HG03135 (cell line): Measurements from ENCODE around the gene EIF3M.

Experiments used
- ATAC-seq: cut with Tn5 transposase; IDR thresholded peaks from one replicate; pipeline ENCODE4 v1.9.1; 2021; ENCODE audit warnings: mild to moderate bottlenecking, moderate library complexity; ENCODE audit not compliant: unreplicated experiment

EIF3M gene

GRCh38 chr11:32583459-32584271, at the start of gene EIF3M:
TSS of gene EIF3M (plus strand) at chr11:32583831. CDS start at chr11:32583888, 57 bp downstream.
- peak; percentile 97 for ATAC-seq

- ATAC-seq, result no peak
Measured at GRCh38 chr11:32538804-32539203, 44.8 kb upstream of the EIF3M start.

- no peak for ATAC-seq
Measured at GRCh38 chr11:32549611-32550187, 33.9 kb upstream of the EIF3M start.

GRCh38 chr11:32550207-32550606, 33.4 kb upstream of the EIF3M start:
- no peak for ATAC-seq

GRCh38 chr11:32555091-32555490, 28.5 kb upstream of the EIF3M start:
- ATAC-seq, result no peak

DNA sequence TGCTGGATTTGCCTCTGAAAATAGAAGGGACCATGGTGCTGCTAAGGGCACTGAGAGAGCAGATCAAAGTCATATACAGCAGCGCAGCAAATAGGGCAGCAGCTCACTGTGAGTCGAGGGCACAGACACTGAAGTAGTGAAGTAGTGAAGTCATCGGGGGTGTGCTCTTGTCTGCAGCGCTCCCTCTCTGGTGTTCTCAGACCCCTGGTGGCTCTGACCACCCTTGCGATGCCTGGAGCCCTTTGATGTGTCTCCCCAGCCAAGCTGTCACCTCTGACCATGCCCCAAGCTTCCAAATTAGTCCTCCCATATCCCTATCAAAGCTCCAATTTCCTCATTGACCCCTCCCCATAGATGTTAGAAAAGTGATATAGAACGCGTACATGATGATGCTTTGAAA, 27.7 kb upstream of the EIF3M start:
- no peak for ATAC-seq

- ATAC-seq, result no peak
Measured at GRCh38 chr11:32561835-32562234, 21.8 kb upstream of the EIF3M start.

DNA sequence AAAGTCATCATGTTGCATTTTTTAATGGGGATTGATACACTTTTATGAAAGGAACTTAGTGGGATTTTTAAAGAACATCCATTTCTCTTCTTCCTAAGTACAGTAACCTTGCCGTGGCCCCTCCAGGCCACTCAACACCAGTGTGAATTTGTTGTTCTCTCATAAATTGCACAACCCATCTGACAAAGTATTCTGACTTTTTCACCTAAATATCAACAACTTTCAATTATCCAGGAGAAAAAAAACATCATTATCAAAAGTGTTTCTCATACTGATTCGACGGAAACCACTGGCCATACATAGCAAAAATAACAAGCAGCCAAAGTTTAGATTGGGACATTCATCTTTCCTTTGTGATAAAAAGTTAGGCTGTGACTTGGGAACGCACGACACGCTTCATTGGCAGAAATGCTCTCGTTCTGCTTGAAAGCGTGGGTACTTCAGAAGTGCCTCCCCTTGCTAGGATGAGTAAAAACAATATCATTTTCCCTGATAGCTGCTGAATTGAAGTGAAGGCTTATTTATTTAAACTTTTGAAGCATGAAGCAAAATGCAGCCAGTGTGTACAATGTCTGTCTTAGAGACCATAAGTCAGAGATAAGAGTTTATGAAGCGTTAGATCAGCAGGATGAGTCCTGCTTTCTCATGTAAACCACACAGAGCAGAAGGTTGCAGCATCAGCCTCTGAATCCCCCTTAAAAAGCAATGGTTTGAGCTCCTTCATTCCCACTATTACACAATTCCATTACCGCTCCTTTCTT, 20.6 kb upstream of the EIF3M start:
- ATAC-seq, result no peak

- no peak for ATAC-seq
Measured at GRCh38 chr11:32563600-32563959, 20.1 kb upstream of the EIF3M start.

DNA sequence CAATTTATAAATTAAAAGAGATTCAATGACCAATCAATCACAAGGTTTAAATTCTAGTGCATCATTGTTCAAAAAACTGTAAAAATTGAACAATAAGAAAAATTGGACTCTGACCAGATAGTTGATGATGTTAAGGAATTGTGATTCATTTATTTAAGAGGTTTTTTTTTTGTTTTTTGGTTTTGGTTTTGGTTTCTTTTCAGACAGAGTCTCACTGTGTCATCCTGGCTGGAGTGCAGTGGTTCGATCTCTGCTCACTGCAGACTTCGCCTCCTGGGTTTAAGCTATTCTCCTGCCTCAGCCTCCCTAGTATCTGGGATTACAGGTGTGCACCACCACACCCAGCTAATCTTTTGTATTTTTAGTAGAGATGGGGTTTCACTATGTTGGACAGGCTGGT, 17.1 kb upstream of the EIF3M start:
- ATAC-seq, result no peak

DNA sequence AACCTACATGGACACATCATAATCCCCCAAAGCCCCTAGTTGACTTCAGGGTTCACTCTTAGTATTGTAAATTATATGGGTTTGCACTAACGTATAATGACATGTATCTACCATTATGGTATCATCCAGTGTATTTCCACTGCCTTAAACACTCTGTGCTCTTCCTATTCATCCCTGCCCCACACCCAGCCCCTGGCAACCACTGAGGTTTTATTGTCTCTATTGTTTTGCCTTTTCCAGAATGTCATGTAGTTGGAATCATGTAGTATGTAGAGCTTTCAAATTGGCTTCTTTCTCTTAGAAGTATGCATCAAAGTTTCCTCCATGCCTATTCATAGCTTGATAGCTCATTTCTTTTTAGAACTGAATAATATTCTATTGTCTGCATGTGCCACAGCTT, 16.5 kb upstream of the EIF3M start:
- no peak for ATAC-seq

GRCh38 chr11:32569313-32569881, 14.2 kb upstream of the EIF3M start:
- ATAC-seq, result no peak

DNA sequence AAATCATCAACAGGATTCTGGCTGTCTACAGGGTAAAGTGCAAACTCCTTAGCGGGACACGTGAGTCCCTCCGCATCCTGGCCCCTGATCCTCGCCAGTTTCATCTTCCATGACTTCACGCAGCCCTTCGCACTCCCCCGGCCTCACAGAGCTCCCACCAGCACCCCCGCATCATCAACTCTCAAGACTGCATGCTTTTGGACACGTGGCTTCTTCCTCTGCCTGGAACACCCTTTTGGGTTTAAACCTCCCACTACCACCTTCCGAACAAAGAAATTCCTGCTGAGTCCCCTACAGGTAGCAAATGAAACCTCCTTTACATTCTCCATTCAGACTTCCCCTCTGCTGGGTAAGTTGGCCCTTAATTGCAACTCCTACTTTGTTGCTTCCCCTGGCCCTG, 12.6 kb upstream of the EIF3M start:
- no peak for ATAC-seq

DNA sequence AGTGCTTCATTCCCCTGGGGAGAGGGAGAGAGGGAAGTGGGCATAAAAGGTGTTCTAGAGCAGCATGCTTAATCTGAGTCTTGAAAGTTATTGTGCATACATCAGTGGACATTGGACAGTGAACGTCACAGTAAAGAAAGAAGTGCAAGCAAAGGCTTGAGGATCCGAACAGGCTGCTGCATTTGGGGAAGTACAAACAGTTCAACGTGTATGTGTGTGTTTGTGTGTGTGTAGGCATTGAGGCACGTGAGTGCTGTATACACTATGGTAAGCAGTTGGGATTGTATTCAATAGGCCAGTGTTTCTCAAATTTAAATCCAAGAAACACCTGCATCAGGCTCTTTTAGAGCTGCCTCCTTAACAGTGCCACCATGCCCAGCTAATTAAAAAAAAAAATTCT, 10.4 kb upstream of the EIF3M start:
- ATAC-seq, result no peak

- no peak for ATAC-seq
Measured at GRCh38 chr11:32574421-32574820, 9.2 kb upstream of the EIF3M start.

GRCh38 chr11:32575070-32575469, 8.6 kb upstream of the EIF3M start:
- ATAC-seq, result no peak

DNA sequence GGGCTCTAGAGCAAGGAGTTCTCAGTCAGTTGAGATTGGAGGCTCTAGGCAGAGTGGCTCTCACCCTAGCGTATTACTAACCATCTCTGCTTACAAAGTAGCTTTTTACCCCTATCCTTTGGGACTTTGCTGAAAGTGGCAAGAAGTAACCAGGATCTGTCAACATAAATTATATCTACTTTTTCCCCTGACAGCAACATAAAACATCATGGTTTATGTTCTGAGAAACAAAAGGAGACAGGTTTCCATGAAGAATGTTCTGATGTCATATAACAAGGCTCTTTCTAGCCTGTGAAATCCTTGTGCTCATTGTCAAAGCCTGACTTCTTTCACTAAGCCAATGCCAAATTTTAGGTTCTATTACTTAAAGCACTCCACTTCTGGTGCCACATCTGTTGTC, 7.2 kb upstream of the EIF3M start:
- ATAC-seq, result no peak

- no peak for ATAC-seq
Measured at GRCh38 chr11:32580967-32581366, 2.7 kb upstream of the EIF3M start.

DNA sequence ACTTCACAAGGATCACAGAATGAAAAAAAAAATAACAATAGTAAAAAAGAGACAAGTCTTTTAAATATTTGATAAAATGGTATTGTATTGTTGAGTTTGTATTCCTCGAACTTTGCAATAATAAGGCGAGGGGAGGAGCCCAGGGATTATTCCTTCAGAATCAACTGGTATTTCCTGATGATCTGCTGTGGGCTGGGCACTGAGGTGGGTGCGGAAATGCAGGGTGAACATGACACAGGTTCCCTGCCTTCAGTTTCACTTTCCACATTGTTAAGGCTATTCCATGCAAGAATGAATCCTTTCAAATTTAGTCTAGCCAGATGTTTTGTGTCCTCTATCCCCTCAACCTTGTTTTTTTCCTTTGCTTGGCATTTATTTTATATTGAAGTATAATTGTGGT, 2.1 kb upstream of the EIF3M start:
- no peak for ATAC-seq

GRCh38 chr11:32584921-32585320, 1.3 kb downstream of the EIF3M start:
- ATAC-seq, result no peak

DNA sequence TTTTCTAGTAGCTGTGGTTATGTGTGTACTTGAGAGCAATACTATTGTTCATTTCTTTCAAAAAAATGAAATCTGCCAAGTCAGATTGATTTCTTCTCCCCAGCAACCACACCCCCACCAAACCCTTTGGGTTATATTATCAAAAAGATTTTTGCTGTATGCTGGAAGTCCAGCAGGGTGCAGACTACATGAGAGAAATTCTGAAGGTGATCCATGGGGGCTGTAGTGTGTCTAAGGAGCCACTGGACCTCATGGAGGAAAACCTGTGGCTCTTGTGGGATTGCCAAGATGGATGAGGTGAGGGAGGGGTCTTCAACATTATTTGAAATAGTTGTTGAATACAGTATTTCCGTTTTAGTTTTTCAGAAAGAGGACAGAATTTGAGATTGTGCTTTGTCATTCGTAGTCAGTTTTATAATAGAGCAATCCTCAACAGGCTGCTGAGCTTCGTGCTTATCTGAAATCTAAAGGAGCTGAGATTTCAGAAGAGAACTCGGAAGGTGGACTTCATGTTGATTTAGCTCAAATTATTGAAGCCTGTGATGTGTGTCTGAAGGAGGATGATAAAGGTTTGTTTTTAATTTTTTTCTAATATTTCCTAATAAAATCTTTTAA, 3.1 kb downstream of the EIF3M start:
- ATAC-seq, result no peak
